Keratinocyte (primary cell): Measurements from ENCODE around the gene SGK2. TPM values are rescaled to one million over a fixed set of nuclear protein-coding genes. Genes with fewer than 3 reads are reported as not detected.

Experiments used
- DNase-seq: peaks from one replicate; pipeline ENCODE4 v3.0.0-alpha.2; 2011; ENCODE audit warnings: low read depth, missing footprints, low spot score
- FAIRE-seq: peaks from 2 replicates; lab custom pipeline; 2011; peaks lifted over from hg19 to GRCh38; lab: Jason Lieb, UNC
- H2AFZ ChIP-seq: 2 replicates; pipeline ENCODE4 v1.6.0; 2012; ENCODE audit warnings: low read length, control low read depth, inconsistent platforms; ENCODE audit not compliant: control insufficient read depth
- H3K27ac ChIP-seq: 2 replicates; pipeline ENCODE4 v1.5.1; 2011; ENCODE audit warnings: low read length; ENCODE audit not compliant: control insufficient read depth, insufficient read depth
- H3K27me3 ChIP-seq: 3 replicates; pipeline ENCODE4 v1.6.0; 2011; ENCODE audit warnings: low read length; ENCODE audit not compliant: control insufficient read depth, insufficient read depth; ENCODE audit errors: extremely low read depth
- H3K36me3 ChIP-seq, 2 experiments: 2 replicates in 1 of 2; 3 replicates in 1 of 2; pipeline ENCODE4 v1.5.1; 2011; ENCODE audit warnings: low read length in 2 of 2, mild to moderate bottlenecking in 1 of 2; ENCODE audit not compliant: control insufficient read depth in 2 of 2, insufficient read depth in 2 of 2; ENCODE audit errors: extremely low read depth in 1 of 2
- H3K4me1 ChIP-seq: 3 replicates; pipeline ENCODE4 v1.5.1; 2011; ENCODE audit warnings: low read length; ENCODE audit not compliant: control insufficient read depth, insufficient read depth; ENCODE audit errors: extremely low read depth
- H3K4me2 ChIP-seq: 3 replicates; pipeline ENCODE4 v1.6.0; 2011; ENCODE audit warnings: low read depth, low read length; ENCODE audit not compliant: control insufficient read depth, insufficient read depth; ENCODE audit errors: extremely low read depth
- H3K4me3 ChIP-seq, 3 experiments: fragments of 200-600 bp in 1 of 3; sonication (generic) in 1 of 3; 2 replicates in 2 of 3; 3 replicates in 1 of 3; pipeline ENCODE4 v1.5.1; 2011 to 2016; ENCODE audit warnings: low read length in 3 of 3, mild to moderate bottlenecking in 3 of 3, control low read depth in 2 of 3, inconsistent platforms in 1 of 3, low read depth in 1 of 3, mixed read lengths in 1 of 3, mixed run types in 1 of 3, moderate library complexity in 1 of 3; ENCODE audit not compliant: control insufficient read depth in 2 of 3, insufficient read depth in 2 of 3; ENCODE audit errors: extremely low read depth in 1 of 3
- H3K79me2 ChIP-seq: 2 replicates; pipeline ENCODE4 v1.6.0; 2012; ENCODE audit warnings: low read length; ENCODE audit not compliant: control insufficient read depth, insufficient read depth
- H3K9ac ChIP-seq: 3 replicates; pipeline ENCODE4 v1.6.0; 2011; ENCODE audit warnings: low read length; ENCODE audit not compliant: control insufficient read depth, insufficient read depth; ENCODE audit errors: extremely low read depth
- H3K9me1 ChIP-seq: 3 replicates; pipeline ENCODE4 v1.6.0; 2011; ENCODE audit warnings: low read length; ENCODE audit not compliant: control insufficient read depth, insufficient read depth; ENCODE audit errors: extremely low read depth
- H3K9me3 ChIP-seq: 2 replicates; pipeline ENCODE4 v1.5.1; 2012; ENCODE audit warnings: low read depth, low read length; ENCODE audit not compliant: control insufficient read depth
- H4K20me1 ChIP-seq: 3 replicates; pipeline ENCODE4 v1.6.0; 2011; ENCODE audit warnings: low read length; ENCODE audit not compliant: control insufficient read depth, insufficient read depth; ENCODE audit errors: extremely low read depth
- CTCF ChIP-seq, 3 experiments: IDR thresholded peaks in 1 of 3; conservative IDR thresholded peaks in 1 of 3; optimal IDR thresholded peaks in 1 of 3; 2 replicates in 2 of 3; 3 replicates in 1 of 3; pipeline versions ENCODE3 to v1.5.1; 2011; ENCODE audit warnings: low read length in 3 of 3, mild to moderate bottlenecking in 3 of 3, moderate library complexity in 2 of 3, control low read depth in 1 of 3, inconsistent platforms in 1 of 3; ENCODE audit not compliant: insufficient read depth in 2 of 3; ENCODE audit errors: extremely low read depth in 1 of 3
- EZH2 ChIP-seq: IDR thresholded peaks from one replicate; pipeline ENCODE4 v1.6.1; 2012; ENCODE audit warnings: inconsistent platforms, mild to moderate bottlenecking, low read length, moderate library complexity
- dilution Hi-C: fragments of 300-500 bp; cut with MboI; formaldehyde crosslinking; loops from one replicate; pipeline ENCODE4 v1.7.0; 2020; ENCODE audit warnings: low sequenced_read_pairs; ENCODE audit not compliant: extremely low pct_ligation_motif_present
- polyA plus RNA-seq, 5 experiments: library from polyadenylated mRNA; depleted of rRNA in 3 of 5; stranded (reverse) in 3 of 5; stranded (forward) in 1 of 5; unstranded in 1 of 5; fragments of >200 nt; gene quantifications; 1 replicate in 1 of 5; 2 replicates in 3 of 5; 3 replicates in 1 of 5; pipeline versions ENCODE4 v1.2.1 to v1.2.3, GENCODE V29; 2011 to 2012; ENCODE audit warnings: missing spikeins in 2 of 5, low read depth in 1 of 5, low replicate concordance in 1 of 5

Gene SGK2
- polyA plus RNA-seq, 1 donor (not counting 4 experiments of a cell fraction or from before 2014, with no cell fraction given), result 0.12 TPM

GRCh38 chr20:43565758-43566104 is 6.9 kb downstream of the SGK2 start:
- dilution Hi-C loops, result no loop called here
- H3K4me3 ChIP-seq, result no peak overlapping the region
- no peak overlapping the region for H2AFZ ChIP-seq
- no peak for TF ChIP-seq EZH2
- TF ChIP-seq CTCF (optimal IDR thresholded peaks at IDR 0.05 in 1 of 3, IDR thresholded peaks at IDR 0.05 in 1 of 3, conservative IDR thresholded peaks at IDR 0.05 in 1 of 3; ENCODE audit: extremely low read depth in 1 of 3, insufficient read depth in 2 of 3, low read length in 3 of 3), result no peak
- no peaks in the 10 kb centered on the region for H3K9me3 ChIP-seq
- H3K4me1 ChIP-seq, result no peaks in the 10 kb centered on the region
- no peaks in the 10 kb centered on the region for H3K9me1 ChIP-seq
- no peaks in the 10 kb centered on the region for H3K36me3 ChIP-seq
- H3K27ac ChIP-seq, result no peak overlapping the region
- peaks cover 3% of the 10 kb centered on the region for H3K27me3 ChIP-seq
- H3K4me2 ChIP-seq, result no peak overlapping the region
- DNase-seq (no peak), FAIRE-seq (no peak)
- no peaks in the 10 kb centered on the region for H4K20me1 ChIP-seq
- no peak overlapping the region for H3K9ac ChIP-seq
- H3K79me2 ChIP-seq, result no peaks in the 10 kb centered on the region

- no peaks in the 10 kb centered on the region for H3K4me1 ChIP-seq
- DNase-seq, result no peak
- TF ChIP-seq CTCF (optimal IDR thresholded peaks at IDR 0.05 in 1 of 3, IDR thresholded peaks at IDR 0.05 in 1 of 3, conservative IDR thresholded peaks at IDR 0.05 in 1 of 3; ENCODE audit: extremely low read depth in 1 of 3, insufficient read depth in 2 of 3, low read length in 3 of 3), result no peak
- TF ChIP-seq EZH2, result no peak
- H3K79me2 ChIP-seq, result no peaks in the 10 kb centered on the region
- no peak overlapping the region for H3K9ac ChIP-seq
- no peaks in the 10 kb centered on the region for H3K36me3 ChIP-seq
- no peaks in the 10 kb centered on the region for H4K20me1 ChIP-seq
- H3K9me1 ChIP-seq, result no peaks in the 10 kb centered on the region
- no peak for FAIRE-seq
- H3K4me3 ChIP-seq, result no peak overlapping the region
- dilution Hi-C loops, result no loop called here
- no peak overlapping the region for H3K27ac ChIP-seq
- no peak overlapping the region for H2AFZ ChIP-seq
- peaks cover 3% of the 10 kb centered on the region for H3K27me3 ChIP-seq
- no peak overlapping the region for H3K4me2 ChIP-seq
- no peaks in the 10 kb centered on the region for H3K9me3 ChIP-seq
Measured at GRCh38 chr20:43567477-43567876, 8.7 kb downstream of the SGK2 start.
